GM19372 (cell line): ENCODE results near the gene STK36.
"Not testable (repeated sequence)": the region's sequence is repeated elsewhere in the genome, so short reads cannot be mapped to it uniquely, and the experiment has no call there.

Experiments used
- ATAC-seq: cut with Tn5 transposase; IDR thresholded peaks from one replicate; pipeline ENCODE4 v1.9.1; 2021; ENCODE audit warnings: mild to moderate bottlenecking, low read depth, moderate library complexity; ENCODE audit not compliant: unreplicated experiment

Gene STK36

GRCh38 chr2:218662377-218662776 is 9.5 kb upstream of the STK36 start:
- no peak for ATAC-seq

- no peak for ATAC-seq
Measured at GRCh38 chr2:218662827-218663226, 9.1 kb upstream of the STK36 start.

- no peak for ATAC-seq
Measured at GRCh38 chr2:218663901-218664300, 8.0 kb upstream of the STK36 start.

- ATAC-seq, result no peak
Measured at GRCh38 chr2:218664653-218665052, 7.2 kb upstream of the STK36 start.

- no peak for ATAC-seq
Measured at GRCh38 chr2:218671097-218671653, 711 bp upstream of the STK36 start.

GRCh38 chr2:218679119-218679518 is 7.2 kb downstream of the STK36 start:
- ATAC-seq, result no peak

GRCh38 chr2:218680061-218680460 is 8.2 kb downstream of the STK36 start:
- no peak for ATAC-seq

GRCh38 chr2:218687400-218688060 is 15.6 kb downstream of the STK36 start:
- not testable (repeated sequence) for ATAC-seq

GRCh38 chr2:218691234-218691633 is 19.3 kb downstream of the STK36 start:
- ATAC-seq, result no peak

GRCh38 chr2:218694405-218695145 is 22.7 kb downstream of the STK36 start:
- ATAC-seq, result no peak

- no peak for ATAC-seq
Measured at GRCh38 chr2:218698885-218699284, 27.0 kb downstream of the STK36 start.

- no peak for ATAC-seq
Measured at GRCh38 chr2:218701806-218702205, 29.9 kb downstream of the STK36 start.

GRCh38 chr2:218703341-218703740 is 31.5 kb downstream of the STK36 start:
- no peak for ATAC-seq

- no peak for ATAC-seq
Measured at GRCh38 chr2:218708086-218708485, 36.2 kb downstream of the STK36 start.

- no peak for ATAC-seq
Measured at GRCh38 chr2:218709908-218710307, 38.0 kb downstream of the STK36 start.

GRCh38 chr2:218710334-218710686 is 38.4 kb downstream of the STK36 start:
- no peak for ATAC-seq

GRCh38 chr2:218710687-218711549 is 39.0 kb downstream of the STK36 start, which contains the start of gene TTLL4:
Gene TTLL4 (plus strand): TSS chr2:218710835. CDS start chr2:218737677, 26,842 bp downstream.
- ATAC-seq, result peak; percentile 88

GRCh38 chr2:218711550-218711929 is 39.7 kb downstream of the STK36 start:
- ATAC-seq, result no peak

- no peak for ATAC-seq
Measured at GRCh38 chr2:218713922-218714321, 42.0 kb downstream of the STK36 start.

GRCh38 chr2:218716070-218716469 is 44.2 kb downstream of the STK36 start:
- no peak for ATAC-seq

- ATAC-seq, result no peak
Measured at GRCh38 chr2:218717262-218717661, 45.4 kb downstream of the STK36 start.
